Measurements from ENCODE around the gene KIF12.

- TF ChIP-seq GATA2 (IDR thresholded peaks at IDR 0.05; ENCODE audit: low read depth, low read length) (no peak), GATA3 (IDR thresholded peaks at IDR 0.05; ENCODE audit: low read depth, low read length) (no peak)
Observed at GRCh38 chr9:114085387-114085789, 13.7 kb downstream of the KIF12 start.

All from SH-SY5Y (cell line).